Liver (tissue), 3 donors: ENCODE data around the gene MMEL1.

Experiments used
- EGR1 ChIP-seq, 2 donors: IDR thresholded peaks; 2 replicates each; pipeline ENCODE4 v1.6.1; 2016 to 2018; ENCODE audit warnings: antibody characterized with exemption in 2 of 2, low read depth in 2 of 2
- GABPA ChIP-seq, 2 donors: IDR thresholded peaks in 1 of 2; conservative IDR thresholded peaks in 1 of 2; 2 replicates each; pipeline ENCODE4 v1.6.1; 2016; ENCODE audit warnings: antibody characterized with exemption in 2 of 2, mild to moderate bottlenecking in 1 of 2, moderate library complexity in 1 of 2
- JUND ChIP-seq, 2 donors: IDR thresholded peaks; 2 replicates each; pipeline ENCODE4 v1.6.1; 2016; ENCODE audit warnings: antibody characterized with exemption in 2 of 2
- RAD21 ChIP-seq, 2 donors: IDR thresholded peaks; 2 replicates each; pipeline ENCODE4 v1.6.1; 2016; ENCODE audit warnings: antibody characterized with exemption in 2 of 2, mild to moderate bottlenecking in 2 of 2
- RXRA ChIP-seq, 2 donors: IDR thresholded peaks; 2 replicates each; pipeline ENCODE4 v1.6.1; 2017 to 2018; ENCODE audit warnings: antibody characterized with exemption in 2 of 2, mild to moderate bottlenecking in 1 of 2
- SP1 ChIP-seq: IDR thresholded peaks from 2 replicates; pipeline ENCODE4 v1.6.1; 2018; ENCODE audit warnings: antibody characterized with exemption, mild to moderate bottlenecking
- TAF1 ChIP-seq: conservative IDR thresholded peaks from 2 replicates; pipeline ENCODE4 v1.6.1; 2016; ENCODE audit warnings: antibody characterized with exemption, mild to moderate bottlenecking
- TF ChIP-seq, protein P1 (sequence below): fragments of 150-350 bp; IDR thresholded peaks from 2 replicates; pipeline ENCODE4 v1.5.1; 2017; ENCODE audit warnings: improper control_type of control experiment, low read depth, low read length; ENCODE audit not compliant: missing input control
- TF ChIP-seq, protein P2 (sequence below): IDR thresholded peaks from 2 replicates; pipeline ENCODE4 v1.6.1; 2016; ENCODE audit warnings: antibody characterized with exemption
- TF ChIP-seq, protein P3 (sequence below): IDR thresholded peaks from 2 replicates; pipeline ENCODE4 v1.6.1; 2016; ENCODE audit warnings: antibody characterized with exemption, mild to moderate bottlenecking
- TF ChIP-seq, protein P4 (sequence below): IDR thresholded peaks from 2 replicates; pipeline ENCODE4 v1.6.1; 2016; ENCODE audit warnings: antibody characterized with exemption
- donor health status: healthy.
- donor health status: healthy.

DNA sequence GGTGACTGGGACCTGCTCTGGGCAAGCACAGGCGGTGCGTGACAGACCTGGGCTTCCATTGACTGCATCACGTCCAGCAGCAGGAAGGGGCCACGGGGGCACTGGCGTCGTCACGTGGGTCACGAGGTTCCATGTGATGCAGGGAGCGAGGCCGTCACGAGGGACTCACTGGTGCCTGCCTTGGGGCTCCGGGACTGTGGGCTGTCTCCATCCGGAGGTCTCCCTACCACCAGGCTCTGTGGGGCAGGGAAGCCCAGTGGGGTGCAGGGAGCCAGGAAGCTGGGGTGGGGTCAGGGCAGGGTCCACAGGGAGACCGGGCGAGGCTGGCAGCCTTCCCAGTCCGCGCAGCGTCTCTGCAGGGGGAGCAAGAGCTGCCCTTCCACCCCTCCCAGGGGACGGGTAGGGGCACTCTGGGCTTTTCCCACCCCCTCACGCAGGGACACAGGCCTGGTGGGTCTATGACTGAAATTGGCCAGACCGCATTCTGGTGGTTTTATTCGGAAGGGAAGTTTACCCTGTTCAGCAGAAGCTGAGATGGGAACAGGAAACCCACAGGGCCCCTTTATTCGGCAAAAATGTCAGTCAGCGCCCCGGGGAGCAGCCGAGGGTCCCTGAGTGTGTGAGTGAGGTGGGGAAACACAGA is 77.1 kb downstream of the MMEL1 start:
- TF ChIP-seq, protein P1, sequence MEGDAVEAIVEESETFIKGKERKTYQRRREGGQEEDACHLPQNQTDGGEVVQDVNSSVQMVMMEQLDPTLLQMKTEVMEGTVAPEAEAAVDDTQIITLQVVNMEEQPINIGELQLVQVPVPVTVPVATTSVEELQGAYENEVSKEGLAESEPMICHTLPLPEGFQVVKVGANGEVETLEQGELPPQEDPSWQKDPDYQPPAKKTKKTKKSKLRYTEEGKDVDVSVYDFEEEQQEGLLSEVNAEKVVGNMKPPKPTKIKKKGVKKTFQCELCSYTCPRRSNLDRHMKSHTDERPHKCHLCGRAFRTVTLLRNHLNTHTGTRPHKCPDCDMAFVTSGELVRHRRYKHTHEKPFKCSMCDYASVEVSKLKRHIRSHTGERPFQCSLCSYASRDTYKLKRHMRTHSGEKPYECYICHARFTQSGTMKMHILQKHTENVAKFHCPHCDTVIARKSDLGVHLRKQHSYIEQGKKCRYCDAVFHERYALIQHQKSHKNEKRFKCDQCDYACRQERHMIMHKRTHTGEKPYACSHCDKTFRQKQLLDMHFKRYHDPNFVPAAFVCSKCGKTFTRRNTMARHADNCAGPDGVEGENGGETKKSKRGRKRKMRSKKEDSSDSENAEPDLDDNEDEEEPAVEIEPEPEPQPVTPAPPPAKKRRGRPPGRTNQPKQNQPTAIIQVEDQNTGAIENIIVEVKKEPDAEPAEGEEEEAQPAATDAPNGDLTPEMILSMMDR = no peak
- TF ChIP-seq, protein P2, sequence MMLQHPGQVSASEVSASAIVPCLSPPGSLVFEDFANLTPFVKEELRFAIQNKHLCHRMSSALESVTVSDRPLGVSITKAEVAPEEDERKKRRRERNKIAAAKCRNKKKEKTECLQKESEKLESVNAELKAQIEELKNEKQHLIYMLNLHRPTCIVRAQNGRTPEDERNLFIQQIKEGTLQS = no peak
- no peak for TF ChIP-seq EGR1 (IDR thresholded peaks at IDR 0.05; ENCODE audit: low read depth in 2 of 2)
- TF ChIP-seq TAF1 = no peak
- peak in 1 of 2 donors; percentile 32 for TF ChIP-seq RXRA (IDR thresholded peaks at IDR 0.05)
- TF ChIP-seq SP1 = peak; percentile 37
- TF ChIP-seq RAD21 (IDR thresholded peaks at IDR 0.05) = no peak
- TF ChIP-seq, protein P3, sequence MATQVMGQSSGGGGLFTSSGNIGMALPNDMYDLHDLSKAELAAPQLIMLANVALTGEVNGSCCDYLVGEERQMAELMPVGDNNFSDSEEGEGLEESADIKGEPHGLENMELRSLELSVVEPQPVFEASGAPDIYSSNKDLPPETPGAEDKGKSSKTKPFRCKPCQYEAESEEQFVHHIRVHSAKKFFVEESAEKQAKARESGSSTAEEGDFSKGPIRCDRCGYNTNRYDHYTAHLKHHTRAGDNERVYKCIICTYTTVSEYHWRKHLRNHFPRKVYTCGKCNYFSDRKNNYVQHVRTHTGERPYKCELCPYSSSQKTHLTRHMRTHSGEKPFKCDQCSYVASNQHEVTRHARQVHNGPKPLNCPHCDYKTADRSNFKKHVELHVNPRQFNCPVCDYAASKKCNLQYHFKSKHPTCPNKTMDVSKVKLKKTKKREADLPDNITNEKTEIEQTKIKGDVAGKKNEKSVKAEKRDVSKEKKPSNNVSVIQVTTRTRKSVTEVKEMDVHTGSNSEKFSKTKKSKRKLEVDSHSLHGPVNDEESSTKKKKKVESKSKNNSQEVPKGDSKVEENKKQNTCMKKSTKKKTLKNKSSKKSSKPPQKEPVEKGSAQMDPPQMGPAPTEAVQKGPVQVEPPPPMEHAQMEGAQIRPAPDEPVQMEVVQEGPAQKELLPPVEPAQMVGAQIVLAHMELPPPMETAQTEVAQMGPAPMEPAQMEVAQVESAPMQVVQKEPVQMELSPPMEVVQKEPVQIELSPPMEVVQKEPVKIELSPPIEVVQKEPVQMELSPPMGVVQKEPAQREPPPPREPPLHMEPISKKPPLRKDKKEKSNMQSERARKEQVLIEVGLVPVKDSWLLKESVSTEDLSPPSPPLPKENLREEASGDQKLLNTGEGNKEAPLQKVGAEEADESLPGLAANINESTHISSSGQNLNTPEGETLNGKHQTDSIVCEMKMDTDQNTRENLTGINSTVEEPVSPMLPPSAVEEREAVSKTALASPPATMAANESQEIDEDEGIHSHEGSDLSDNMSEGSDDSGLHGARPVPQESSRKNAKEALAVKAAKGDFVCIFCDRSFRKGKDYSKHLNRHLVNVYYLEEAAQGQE = peak; percentile 10
- TF ChIP-seq GABPA (IDR thresholded peaks at IDR 0.05 in 1 of 2, conservative IDR thresholded peaks at IDR 0.05 in 1 of 2) = no peak
- TF ChIP-seq JUND (IDR thresholded peaks at IDR 0.05) = no peak
- TF ChIP-seq, protein P4, sequence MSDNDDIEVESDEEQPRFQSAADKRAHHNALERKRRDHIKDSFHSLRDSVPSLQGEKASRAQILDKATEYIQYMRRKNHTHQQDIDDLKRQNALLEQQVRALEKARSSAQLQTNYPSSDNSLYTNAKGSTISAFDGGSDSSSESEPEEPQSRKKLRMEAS = no peak
